Fibroblast of skin of back (primary cell): ENCODE data around the gene BBX.
A peak's percentile ranks its signal among the peaks of the same experiment; 100 is the strongest.

ENCODE experiments used
- DNase-seq: peaks from one replicate; pipeline ENCODE4 v3.0.0-alpha.2; 2013

Gene BBX

DNA sequence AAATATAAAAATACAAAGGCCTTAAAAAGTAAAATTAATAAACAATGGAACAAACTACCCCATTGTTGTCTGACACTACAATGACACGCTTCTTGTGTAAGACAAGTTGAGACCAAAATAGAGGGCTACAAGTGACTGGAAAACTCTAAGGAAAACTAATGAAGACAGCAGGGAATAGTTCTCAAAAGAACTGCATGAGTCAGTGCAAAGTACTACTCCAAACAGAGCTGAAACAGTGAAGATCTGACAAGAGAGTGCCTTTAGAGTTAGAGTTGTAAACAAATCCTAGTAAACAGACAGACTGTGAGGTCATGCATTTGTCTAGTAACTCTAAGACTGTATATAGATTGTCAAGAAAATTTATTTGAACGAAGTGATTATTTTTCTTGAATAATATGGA, 233.9 kb downstream of the BBX start:
- no peak for DNase-seq

DNA sequence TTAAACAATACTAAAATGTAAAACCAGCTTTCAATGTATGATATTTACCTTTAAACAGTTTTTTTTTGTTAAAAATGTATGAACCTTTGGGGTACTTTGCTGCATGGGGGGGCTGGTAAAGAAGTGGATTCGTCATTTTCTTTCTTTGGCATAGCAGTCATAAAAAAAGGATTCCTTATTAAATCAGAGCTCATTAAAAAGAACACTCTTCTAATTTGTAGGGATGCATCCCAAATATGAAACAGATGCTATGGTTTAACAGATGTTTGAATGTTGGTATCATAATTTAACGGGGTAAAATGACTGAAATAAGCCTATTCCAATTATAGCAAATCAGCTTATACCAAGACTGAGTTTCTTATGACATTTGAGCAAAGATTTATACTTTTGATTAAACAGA, 234.4 kb downstream of the BBX start:
- DNase-seq, result no peak

DNA sequence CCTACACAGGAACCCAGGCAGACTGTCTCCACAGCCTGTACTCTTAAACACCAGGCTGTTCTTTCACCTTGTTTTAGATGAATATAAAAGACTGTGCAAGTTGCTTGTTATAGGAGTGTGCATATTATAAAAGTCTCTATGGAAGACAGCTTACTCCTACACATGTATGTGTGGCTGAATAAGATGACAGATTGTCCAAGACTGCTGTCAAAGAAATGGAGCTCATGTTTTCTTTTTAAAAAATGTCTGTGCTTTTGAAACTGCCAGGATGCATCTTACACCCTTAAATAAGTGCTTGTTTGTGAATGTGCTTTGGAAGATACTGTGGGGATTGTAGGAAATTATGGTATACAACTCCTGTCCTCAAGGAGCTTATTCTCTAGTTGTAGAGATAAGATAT, 237.4 kb downstream of the BBX start:
- no peak for DNase-seq

DNA sequence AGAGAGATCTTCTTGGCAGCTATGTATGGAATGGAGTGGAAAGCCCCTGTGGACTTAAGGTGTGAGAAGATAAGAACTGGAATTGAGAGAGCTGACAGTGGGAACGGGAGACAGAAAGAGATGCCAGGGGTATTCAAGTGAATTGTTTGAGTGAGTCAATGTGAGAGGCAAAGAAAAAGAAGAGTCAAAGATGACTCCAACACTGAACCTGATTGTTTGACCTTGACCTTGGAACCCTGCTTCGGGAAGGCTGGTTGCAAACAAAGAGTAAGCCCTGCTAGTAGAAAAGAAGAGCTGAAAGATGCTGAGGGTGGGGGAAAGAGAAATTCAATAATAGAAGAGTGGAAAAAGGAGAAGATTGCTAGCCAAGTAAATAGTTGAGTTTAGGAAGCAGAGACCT, 238.6 kb downstream of the BBX start:
- DNase-seq, result no peak

DNA sequence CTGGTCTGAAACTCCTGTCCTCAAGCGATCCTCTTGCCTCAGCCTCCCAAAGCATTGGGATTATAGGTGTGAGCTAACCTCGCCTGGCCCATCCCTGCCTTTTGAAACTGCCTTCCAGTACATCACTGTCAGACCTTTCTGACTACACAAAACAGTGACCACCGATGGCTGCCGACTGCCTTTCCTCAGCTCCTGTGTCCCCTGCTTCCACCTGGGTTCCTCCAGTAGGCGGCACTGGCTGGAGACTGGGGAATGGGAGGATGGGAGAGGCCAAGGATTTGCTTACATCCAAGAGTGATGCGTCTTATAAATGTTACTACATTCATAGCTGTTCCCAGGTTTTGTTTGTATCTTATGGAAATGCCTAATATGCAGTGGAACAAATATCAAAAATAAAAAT, 242.8 kb downstream of the BBX start:
- DNase-seq, result no peak

DNA sequence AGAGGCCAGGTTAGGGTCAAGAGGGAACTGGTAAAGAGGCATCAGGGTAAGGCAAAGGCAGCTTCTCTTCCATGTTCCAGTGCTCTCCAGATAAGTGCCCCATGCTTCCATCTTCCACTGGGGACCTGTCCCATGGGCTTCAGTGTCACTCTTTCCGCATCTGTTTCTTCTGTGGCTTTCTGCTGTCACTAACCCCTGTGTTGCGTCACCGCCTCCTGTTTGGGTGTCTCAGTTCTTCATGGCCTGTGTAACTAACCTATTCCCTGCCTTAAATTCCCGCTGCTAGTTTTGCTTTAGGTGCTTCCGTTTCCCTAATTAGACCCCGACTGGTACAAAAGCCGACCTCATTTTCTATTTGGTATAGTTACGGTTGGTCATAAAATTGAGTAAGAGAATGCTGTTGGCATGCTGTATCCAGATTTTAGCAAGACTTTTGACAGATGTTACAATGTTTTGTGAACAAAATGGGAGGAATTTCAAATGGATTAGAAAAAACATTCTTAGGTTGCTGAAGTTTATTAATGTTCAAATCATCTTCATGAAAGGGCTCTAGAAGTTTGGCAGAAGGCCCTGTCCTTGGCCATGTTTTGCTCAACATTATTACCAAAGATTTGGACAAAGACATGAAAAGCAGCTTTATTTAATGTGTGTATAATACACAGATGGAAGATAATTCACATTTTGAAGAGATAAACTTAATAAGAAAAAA, 245.3 kb downstream of the BBX start:
- DNase-seq, result no peak

DNA sequence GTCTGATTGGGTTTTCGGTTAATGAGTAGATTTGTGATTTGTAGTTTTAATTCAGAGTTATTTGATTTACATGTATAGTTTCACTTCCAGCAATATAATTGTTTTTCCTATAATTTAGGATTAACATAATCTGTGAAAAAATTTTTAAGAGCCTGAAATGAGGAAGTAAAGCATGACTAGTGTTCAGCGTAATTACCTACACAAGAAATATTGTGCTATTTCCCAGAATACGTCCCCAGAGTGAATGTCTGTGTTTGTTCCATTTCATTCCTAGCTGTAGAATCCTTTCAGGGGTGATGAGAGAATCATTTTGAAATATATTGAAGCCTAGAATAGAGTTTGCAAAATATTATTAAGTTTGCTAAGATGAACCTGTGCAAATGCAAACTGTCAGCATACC, 247.1 kb downstream of the BBX start:
- no peak for DNase-seq

DNA sequence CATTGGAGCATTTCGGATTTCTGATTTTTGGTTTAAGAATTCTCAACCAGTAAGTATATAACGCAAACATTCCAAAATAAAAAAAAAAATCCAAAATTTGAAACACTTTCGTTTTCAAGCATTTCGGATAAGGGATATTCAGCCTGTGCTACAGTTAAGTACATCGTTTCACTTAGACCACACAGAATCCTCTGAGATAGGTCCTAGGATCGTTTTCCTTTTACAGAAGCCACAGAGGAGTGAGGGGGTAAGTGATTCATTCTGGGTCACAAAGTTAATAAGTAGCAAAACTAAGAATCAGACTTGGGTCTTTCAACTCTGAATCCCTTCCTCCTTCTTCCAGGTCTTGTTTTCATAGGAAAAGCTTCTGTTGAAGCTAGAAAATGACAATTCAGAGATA, 249.3 kb downstream of the BBX start:
- DNase-seq, result no peak

DNA sequence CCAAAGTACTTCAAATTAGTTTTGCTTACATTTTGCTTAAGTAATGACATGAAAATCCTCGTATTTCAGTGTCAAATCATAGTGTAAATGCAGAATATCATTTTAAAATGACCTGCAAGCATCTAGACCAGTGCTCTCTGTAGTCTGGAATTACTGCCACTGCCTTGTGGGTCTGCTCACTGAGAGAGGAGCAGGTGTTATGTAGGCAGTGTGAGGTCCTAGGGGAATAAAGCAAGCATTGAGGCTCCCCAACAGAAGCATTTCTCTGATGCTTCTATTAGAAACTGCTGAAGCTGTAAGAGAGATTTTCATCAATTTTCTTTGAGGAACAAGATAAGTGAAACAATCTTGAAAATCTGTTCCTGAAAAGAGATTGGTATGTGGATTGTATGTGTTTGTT, 253.2 kb downstream of the BBX start:
- no peak for DNase-seq

DNA sequence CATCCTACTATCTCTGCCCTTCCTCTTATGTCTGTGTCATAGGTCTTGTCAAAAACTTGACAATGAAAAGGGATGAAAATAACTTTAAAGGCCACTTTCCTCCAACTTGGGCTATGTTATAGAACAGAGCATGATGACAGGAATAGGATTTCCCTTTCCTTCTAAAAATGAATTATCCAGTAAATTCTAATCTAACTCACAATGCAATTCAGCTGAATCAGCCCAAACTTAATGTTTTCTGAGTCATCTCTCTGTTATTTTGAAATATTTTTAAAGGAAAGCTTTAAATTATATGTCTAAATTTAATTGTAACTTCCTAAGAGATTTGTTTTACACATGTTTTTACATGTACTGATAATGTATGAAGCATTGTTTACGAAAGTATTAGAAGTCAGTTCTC, 258.5 kb downstream of the BBX start:
- no peak for DNase-seq

DNA sequence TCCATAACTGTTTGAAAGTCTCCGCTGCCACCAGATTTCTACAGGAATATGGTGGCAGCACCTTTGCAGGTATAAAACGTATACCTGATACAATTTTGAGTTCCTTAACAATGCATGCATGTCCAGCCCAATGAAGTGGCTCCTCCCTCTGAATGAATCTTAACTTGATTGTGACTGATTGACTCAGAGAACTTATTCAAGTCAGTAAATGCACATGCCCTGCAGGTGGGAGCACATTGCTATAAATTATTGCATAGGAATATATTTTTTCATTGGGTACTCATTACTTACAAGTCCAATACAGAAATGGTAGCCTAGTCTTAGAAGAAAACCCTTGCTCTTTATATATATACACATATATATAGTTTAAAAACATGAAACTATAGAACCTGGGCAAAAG, 259.3 kb downstream of the BBX start:
- DNase-seq, result no peak

DNA sequence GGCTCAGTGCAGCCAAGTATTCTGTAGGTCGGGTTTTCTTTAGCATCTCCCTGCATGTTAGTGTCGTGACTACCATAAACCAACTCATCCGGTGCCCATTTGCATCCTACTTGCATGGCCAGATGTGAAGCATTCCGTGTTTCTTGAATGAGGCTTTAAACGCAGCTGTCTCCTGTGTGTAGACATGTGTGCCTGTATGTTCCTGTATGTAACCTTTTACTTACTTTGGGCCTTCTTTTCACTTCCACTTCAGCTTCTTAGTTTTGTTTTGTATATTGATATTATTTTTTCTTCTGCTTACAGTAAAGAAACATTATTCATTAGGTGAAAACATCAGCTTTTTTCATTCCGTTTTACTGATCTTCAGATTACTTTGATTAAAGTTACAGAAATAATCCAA, 267.9 kb downstream of the BBX start:
- no peak for DNase-seq

DNA sequence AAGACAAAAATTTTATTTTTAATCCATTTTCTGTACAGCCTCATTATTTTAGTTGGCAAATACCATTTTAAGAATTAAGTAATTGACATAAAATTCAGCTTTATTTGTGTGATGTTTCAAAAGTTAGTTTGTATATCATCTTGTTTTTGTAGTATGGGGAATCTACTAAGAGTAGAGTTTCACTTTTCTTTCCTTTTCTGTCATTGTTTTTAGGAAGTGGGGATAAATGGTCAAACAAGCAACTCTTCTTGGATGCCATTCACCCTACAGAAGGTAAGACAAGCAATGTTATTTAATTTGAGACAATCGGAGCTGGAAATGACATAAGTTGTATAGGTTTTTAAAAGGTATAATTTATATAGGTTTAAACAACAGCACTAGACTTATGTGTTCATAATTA, 268.3 kb downstream of the BBX start:
- no peak for DNase-seq

DNA sequence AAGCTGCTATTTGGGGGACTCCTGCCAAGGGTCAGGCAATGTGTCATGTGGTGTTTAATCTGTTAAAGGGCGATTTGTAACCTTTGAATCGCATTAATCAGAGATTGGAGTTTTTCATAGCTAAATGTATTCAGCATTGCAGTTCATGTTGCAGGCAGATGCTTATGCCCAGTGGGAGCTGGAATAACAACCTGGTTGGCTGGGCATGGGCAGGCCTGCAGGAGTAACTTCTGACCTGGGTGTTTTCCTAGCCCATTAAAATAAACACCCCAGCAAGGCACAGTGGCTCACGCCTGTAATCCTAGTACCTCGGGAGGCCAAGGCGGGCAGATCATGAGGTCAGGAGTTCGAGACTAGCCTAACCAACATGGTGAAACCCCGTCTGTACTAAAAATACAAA, 268.7 kb downstream of the BBX start:
- DNase-seq, result no peak

DNA sequence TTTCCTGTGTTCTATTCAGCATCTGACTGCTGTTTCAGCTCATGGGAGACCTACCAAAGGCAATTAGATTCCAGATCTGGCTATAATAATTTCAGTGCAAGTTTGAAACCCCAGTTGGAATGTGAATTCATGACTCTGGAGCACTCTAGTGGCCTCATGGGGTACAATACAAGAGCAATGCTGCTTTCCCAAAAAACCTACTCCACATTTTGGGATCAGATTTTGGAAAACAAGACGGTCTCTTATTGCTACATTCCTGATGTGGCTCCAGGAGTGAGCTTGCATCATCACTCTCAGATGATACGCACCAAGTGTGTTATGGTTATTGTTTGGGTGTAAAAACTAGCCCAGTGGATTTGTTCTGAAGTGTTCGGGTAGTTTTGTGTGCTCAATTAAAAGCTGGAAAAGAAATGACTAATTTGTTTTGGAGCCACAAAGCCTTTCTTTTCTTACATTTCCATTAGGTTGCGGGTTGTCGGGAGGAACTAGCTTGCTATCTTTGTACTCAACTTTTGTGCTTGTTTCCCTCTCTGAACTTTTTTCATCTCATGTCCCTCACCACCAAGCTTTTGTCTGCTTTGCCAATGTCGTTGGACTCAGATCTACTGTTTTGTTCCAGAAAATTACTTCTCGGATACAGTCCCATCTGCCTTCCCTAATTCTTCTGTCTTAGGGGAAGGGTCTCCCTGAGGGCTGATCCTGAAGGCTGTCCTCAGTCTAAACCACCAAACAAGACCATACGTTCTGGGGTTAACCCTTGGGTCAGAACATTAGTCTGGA, 272.1 kb downstream of the BBX start:
- no peak for DNase-seq

DNA sequence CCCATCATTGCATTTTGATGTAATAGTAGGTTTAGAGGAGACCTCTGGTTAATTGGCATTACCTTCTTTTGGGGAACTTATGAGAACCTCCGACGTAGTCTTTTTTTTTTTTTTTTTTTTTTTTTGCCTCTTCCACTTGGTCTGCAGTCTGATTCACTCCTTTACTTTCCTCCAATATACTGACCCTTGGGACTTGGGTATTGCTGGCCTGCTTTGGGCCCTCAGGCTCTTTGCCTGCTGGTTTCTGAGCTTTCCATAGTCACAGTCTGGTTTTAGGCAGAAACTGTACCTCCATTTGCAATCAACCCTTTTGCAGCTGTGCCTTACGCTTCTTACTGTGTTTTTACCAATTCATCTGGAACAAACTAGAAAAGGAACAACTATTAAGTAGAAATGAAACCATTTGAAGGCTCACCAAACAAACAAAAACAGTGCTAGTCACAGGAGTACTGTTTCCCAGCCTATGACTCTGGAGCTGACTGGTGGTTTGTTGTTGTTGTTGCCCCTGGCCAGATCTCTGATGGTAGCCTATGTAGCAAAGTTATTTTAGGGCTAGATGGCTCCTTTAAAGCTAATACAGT, 272.8 kb downstream of the BBX start:
- no peak for DNase-seq

DNA sequence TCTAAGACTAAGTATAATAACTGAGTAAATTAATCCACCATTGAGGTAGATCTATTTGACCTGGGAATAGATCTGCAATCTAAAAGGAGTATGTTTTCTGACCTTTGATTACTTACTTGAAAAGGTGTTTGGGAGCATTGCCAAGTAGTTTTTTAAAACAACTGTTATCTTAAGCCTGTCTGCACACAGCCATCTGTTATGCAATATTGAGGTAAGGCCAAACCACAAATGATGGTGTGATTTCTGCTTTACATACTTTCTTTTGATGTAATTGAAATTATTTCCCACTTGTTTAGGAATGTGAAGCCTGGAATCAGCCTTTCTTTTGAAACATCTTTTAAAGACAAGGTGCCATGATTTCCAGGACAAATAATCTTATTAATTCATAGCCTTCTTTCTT, 274.0 kb downstream of the BBX start:
- DNase-seq, result peak; percentile 28

DNA sequence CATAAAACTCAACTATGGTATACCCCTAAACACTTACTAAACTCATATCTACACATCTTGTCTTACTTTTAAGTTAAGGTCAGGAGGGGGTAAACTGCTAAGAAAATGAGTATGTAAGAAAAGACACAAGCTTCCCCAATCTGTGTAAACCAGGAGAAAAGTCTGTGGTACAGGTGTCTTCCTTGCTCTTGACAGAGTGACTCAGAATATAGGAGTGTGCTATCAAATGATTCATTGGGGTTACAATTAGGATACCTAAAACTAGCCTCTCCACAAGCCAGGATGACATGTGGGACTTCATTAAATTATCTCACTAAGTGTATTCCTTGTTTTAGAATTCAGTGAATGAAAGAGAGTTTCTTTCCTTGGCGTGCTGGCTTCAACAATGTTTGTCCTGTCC, 274.8 kb downstream of the BBX start:
- no peak for DNase-seq

DNA sequence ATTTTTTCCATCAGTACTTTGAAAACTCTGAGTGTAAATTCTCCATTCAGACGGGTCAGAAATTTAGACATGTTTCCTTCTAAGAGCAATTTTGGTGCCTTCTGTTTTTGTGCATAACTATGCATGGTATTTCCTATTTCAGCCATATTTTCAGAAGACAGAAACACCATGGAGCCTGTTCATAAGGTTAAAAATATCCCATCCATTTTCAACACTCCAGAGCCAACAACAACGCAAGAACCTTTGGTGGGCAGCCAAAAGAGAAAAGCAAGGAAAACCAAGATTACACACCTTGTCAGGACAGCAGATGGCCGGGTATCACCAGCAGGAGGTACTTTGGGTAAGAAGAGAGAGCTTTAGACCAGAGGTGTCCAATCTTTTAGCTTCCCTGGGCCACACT, 275.6 kb downstream of the BBX start:
- peak; percentile 74 for DNase-seq

DNA sequence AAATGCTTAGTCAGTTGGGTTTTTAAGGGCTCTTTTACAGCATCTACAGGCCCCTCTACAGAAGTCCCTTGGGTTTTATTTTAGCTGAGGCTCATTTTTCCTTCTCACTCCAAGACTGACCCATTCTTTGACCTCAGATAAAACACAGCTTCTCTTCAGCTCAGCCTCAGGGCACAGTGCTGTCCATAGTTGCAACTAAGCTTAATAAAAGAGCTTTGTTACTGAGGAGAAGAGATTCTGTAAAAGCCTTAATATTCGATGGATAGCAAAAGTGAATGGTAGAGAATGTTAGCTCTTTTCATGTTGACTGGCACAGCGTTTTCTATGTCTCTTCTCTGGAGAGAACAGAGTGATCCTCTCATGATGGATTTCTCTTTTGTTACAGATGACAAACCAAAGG, 277.9 kb downstream of the BBX start:
- DNase-seq, result no peak

DNA sequence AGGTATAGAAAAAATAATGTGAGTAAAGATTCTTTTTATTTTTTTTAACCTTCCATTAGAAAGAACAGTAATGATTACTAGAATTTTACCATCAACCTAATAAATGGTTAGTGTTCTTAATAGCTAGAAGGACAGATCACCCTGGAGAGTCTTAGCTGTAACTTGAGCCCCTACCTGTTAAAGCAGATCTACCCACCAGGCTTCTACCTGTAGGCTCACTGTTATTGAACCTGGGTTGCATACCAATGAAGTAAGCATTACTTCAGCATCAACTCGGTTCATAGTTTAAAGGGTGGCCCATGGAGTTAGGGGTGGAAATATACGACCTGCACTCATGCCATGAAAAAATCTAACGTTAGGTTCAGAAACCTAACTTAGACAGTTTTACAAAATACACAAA, 280.4 kb downstream of the BBX start:
- no peak for DNase-seq

DNA sequence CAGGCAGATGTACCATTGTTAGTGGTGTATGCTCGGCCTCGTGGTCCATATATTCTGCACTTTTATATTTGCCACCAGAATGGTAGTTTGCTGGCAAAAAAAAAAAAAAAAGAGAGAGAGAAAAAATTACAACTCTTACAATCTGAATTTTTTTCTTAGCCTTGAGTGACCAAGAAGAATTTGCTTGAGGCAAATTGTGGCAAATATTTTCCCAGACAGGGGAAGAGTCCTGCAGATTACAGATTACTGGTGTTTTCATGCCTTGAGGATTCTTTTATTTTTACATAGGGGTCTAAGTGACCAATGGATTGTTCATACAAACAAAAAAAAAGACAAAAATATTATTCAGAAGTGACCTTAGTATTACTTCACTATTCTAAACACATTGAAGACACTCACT, 283.3 kb downstream of the BBX start:
- no peak for DNase-seq

DNA sequence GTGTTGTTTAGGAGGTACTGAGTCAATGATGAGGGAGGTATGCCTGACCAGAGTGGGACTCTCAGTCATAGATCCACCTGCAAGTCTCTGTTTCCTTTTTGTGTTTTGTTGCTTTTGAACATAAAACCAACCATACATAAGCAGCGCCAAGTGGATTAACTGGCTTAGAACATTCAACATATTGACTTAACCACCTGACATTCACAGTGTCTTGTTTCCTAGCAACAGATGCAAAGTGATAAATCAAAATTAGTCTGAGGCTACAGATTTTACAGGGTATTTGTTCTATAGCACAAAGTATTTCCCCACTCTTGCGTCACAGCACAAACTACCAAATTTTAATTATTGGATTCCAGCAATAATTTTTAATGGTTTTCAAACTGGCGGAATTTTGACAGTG, 283.8 kb downstream of the BBX start:
- no peak for DNase-seq
